Right kidney (tissue), 9 donors: ENCODE data around the gene MRPS25.

Experiments used
- DNase-seq: peaks from one replicate; pipeline ENCODE4 v3.0.0-alpha.2; 2016
- long read RNA-seq, 8 donors: transcript quantifications; one replicate each; lab custom pipeline, GENCODE V29; 2026

Gene MRPS25
- long read RNA-seq, donor 1, full-length matches to known transcripts, result 52 of 58 reads
- long read RNA-seq, donor 1, partial matches to known transcripts, result 6 of 58 reads
- long read RNA-seq, donor 1, other reads (novel, unspliced or antisense), result 0 of 58 reads
- long read RNA-seq, donor 2, full-length matches to known transcripts, result 23 of 23 reads
- long read RNA-seq, donor 2, partial matches to known transcripts, result 0 of 23 reads
- long read RNA-seq, donor 2, other reads (novel, unspliced or antisense), result 0 of 23 reads
- long read RNA-seq, donor 3, full-length matches to known transcripts, result 24 of 24 reads
- long read RNA-seq, donor 3, partial matches to known transcripts, result 0 of 24 reads
- long read RNA-seq, donor 3, other reads (novel, unspliced or antisense), result 0 of 24 reads
- long read RNA-seq, donor 4, full-length matches to known transcripts, result 34 of 111 reads
- long read RNA-seq, donor 4, partial matches to known transcripts, result 77 of 111 reads
- long read RNA-seq, donor 4, other reads (novel, unspliced or antisense), result 0 of 111 reads
- long read RNA-seq, donor 5, full-length matches to known transcripts, result 33 of 33 reads
- long read RNA-seq, donor 5, partial matches to known transcripts, result 0 of 33 reads
- long read RNA-seq, donor 5, other reads (novel, unspliced or antisense), result 0 of 33 reads
- long read RNA-seq, donor 6, full-length matches to known transcripts, result 27 of 27 reads
- long read RNA-seq, donor 6, partial matches to known transcripts, result 0 of 27 reads
- long read RNA-seq, donor 6, other reads (novel, unspliced or antisense), result 0 of 27 reads
- long read RNA-seq, donor 7, full-length matches to known transcripts, result 46 of 46 reads
- long read RNA-seq, donor 7, partial matches to known transcripts, result 0 of 46 reads
- long read RNA-seq, donor 7, other reads (novel, unspliced or antisense), result 0 of 46 reads
- long read RNA-seq, donor 8, full-length matches to known transcripts, result 34 of 34 reads
- long read RNA-seq, donor 8, partial matches to known transcripts, result 0 of 34 reads
- long read RNA-seq, donor 8, other reads (novel, unspliced or antisense), result 0 of 34 reads

- DNase-seq, result peak; percentile 83
These were observed at the start of gene MRPS25 for GRCh38 chr3:15064835-15065549. TSS of gene MRPS25 (minus strand) at chr3:15065315. CDS start at chr3:15065194, 121 bp downstream.

DNA sequence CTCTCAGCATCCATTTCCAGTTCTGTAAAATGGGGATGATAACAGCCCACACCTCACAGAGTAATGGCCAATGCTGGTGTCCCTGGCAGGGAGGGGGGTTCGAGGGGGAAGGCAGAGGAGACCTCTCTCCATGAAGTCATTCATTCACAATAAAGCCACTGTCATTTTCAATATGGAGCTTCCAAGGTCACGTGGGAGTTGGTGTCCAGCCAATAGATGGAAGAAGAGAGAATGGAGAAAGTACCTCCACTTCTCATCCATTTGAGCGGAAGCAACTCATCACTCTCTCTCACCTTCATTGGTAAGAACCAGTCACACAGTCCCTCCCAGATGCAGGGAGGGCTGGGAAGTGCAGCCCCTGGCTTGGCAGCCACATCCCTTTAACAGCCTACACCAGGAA lies 48.8 kb upstream of the MRPS25 start:
- DNase-seq, result no peak

GRCh38 chr3:15113471-15113870 lies 48.4 kb upstream of the MRPS25 start:
- DNase-seq, result no peak

DNA sequence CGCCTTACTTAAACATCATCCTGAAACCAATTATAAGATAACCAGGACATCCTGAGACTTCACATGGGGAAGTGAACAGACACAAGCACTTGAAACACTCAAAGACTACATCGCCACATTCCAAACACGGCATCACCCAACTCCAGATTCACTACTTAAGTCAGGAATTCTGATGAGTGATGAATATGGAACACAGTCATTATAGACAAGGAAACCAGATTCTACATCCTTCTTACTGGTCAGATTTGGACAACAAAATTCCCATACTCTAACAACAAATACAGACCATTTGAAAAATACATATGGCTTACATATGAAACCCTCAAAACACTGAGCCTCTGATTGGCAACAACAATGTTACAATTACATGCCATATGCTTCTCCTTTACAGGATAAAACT lies 46.9 kb upstream of the MRPS25 start:
- DNase-seq, result no peak

- DNase-seq, result no peak
These were observed 45.1 kb upstream of the MRPS25 start for GRCh38 chr3:15110206-15110605.

GRCh38 chr3:15108869-15109268 lies 43.8 kb upstream of the MRPS25 start:
- DNase-seq, result no peak

- peak; percentile 52 for DNase-seq
These were observed 43.0 kb upstream of the MRPS25 start for GRCh38 chr3:15108082-15108545.

DNA sequence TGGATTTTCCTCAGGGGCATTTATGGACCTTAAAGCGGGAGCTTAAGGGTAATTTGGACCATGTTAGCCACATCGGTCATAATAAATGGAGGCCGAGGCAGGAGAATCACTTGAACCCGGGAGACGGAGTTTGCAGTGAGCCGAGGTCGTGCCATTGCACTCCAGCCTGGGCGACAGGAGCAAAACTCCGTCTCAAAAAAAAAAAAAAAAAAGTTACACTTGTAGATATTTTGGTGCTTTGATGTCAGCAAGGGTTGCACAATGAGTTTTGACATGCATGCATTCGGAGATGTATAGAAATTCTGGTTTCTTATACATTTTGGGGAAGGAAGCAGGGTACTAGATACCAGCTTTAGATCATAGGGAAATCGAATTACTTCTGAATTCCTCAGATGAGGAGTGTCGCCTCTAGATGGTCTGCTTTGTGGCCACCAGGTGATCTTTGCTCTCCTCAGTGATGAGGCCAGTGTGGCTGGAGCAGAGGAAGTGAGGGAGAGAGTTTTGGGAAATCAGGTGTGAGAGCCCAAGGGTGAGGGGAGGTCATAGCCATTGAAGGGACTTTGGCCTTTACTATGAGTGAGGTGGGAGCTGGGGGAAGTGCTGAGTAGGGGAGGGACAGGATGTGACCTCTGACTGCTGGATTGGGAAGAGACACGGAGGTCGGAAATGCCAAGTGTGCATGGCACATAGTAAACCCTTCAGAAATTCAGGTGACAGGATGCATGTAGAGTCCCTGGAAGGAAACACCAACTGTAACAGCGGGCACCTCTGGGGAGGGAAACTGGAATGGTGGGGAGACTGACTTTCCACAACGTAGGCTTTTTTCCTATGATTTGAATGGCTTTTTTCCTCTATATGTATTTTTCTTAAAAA lies 42.2 kb upstream of the MRPS25 start:
- no peak for DNase-seq

DNA sequence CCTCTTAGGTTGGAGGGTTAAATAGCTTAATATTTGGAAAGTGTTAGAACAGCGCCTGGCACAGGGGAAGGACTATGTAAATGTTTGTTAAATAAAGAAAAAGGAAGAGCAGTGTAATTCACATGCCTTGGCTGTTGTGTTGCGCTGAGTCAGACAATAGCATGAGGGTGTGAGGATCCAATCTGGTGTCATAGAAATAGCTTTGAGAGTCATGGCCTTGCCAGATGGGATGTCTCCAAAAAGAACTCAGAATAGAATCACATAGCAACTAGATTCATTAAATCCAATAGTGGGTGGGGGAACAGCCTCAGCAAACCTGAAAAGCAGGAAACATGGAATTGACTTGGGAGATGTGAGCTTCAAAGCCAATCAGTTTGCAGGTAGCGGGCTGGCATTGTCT lies 37.7 kb upstream of the MRPS25 start:
- DNase-seq, result no peak

GRCh38 chr3:15102256-15102655 lies 37.1 kb upstream of the MRPS25 start:
- DNase-seq, result no peak

DNA sequence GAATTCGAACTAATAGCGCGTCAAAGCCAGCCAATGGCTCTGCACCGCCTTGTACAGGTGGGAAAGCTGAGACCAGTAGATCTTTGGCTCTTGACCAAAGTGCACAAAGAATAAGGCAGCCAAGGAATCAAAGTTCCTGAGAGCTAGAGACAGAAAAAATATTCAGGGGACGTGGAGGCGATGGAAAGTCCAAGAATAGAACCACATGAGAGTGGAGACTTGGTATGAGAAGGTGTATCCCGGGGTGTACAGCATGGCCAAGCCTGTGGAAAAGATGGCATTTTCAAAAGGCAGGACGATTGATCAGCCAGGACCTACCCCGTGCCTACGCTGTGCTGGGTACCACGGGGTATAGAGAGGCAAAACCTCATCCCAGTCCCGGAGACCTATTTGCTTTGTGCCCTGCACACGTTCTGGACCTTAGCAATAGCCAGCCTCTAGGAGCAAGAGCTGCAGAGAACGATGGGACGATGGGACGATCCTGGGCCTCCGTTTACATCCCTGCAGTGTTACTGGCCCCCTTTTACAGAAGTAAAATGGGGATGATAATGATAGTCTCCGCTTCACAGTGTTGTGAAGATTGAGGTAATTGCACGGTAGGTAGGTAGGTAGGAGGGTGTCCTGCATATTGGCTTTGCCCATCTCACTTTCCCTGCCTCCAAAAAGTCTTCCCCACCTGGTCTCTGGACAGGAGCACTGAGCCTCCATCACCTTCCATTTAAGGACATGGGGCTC lies 34.4 kb upstream of the MRPS25 start:
- DNase-seq, result peak; percentile 83

DNA sequence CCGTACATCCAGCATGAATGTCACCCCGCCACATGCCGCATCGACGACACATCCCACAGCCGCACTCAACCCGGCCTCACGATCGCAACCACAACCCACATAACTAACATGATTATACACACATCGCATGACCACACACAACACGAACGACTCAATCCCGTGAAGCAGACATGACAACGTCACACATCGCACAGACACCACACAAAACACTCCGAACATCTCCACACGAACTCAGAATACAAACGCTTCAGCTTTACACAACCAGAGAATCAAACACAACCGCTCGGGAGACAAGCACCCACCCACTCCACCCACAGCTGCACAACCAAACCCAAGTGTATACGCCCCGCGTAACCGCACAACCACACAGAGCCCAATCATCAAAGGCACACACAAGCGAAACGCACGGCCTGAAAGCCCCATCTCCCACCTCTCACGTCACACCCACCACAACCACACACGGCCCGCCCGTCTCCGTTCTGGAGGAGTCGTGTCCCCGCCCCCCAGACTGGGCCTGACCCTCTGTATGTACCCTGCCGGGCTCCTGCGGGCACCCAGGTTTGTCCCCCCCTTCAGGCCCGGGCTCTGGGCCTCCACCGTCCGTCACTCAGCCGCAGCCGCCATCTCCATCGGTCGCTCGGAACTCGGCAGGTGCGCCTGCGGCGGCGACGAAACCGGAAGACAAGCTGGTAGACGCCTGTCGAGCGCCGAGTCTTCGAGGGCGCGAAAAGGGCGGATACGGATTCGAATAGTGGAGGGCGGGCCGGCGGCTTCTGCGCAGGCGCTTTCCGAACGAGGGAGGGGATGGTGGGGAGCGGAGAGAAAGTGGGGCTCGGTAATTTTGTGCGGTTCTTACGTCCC lies 33.6 kb upstream of the MRPS25 start, which contains the start of gene RBSN:
RBSN (minus strand) TSS at position 646 of the 861 bp plus-strand sequence. CDS start 3,028 bp downstream, outside the sequence.
- DNase-seq, result peak; percentile 90

GRCh38 chr3:15097891-15098290 lies 32.8 kb upstream of the MRPS25 start:
- DNase-seq, result no peak

DNA sequence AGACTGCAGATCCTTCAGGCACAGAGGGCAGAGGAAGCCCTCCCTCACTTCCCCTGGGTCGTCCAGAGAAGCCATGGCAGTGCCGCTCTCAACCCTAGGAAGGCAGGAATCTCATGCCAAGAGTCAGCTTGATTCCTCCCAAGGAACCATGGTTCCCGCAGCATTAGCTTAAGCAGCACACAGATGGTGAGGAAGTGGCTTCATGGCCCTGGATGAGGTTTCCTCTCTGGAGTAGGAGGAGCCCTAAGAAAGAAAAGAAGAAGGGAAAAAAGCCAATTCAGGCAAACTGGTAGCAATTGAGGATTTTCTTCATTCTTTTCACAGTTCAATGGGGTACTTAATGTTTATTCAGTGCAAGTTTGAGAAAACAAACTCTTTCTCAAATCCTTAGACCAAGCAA lies 30.9 kb upstream of the MRPS25 start:
- no peak for DNase-seq

GRCh38 chr3:15094187-15094875 lies 29.2 kb upstream of the MRPS25 start:
- DNase-seq, result no peak

DNA sequence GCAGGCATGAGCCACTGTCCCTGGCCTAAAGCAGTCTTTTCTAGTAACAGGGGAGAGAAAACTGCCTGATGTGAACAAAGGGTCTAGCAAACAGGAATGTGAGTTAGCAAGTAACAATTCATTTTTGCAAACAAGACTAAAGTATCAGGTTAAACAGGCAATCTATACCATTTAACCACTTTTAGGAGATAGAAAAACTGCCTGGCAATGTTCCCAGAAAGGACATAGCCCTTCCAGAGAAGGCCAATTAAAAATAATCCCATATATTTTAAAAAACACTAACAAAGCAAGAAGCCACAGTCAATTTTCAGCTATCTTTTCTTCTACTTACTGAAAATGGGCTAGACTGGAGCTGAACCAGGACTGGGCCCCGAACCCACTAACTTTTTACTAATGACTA lies 27.6 kb upstream of the MRPS25 start:
- no peak for DNase-seq

GRCh38 chr3:15091575-15091974 lies 26.5 kb upstream of the MRPS25 start:
- DNase-seq, result no peak

- DNase-seq, result no peak
These were observed 24.1 kb upstream of the MRPS25 start for GRCh38 chr3:15089201-15089600.

DNA sequence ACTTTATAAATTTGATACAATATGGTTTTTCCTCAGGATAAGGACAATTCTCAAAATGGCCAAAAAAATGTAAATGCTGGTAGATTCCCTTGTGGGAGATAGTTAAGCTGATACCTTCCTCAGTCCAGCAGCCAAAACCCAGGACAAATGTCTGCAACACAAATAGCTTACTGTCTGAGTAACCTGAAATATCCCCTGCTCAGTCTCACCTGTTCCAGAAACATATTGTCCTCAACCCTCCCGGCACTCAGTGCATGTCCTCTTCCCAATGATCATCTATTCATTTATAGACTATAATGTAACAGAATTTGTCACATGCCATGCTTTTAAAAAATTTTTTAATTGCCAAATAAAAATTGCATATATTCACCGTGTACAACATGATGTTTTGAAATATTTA lies 21.6 kb upstream of the MRPS25 start:
- no peak for DNase-seq
